AG04449 (cell line): ENCODE results near the gene ACTR1A.
"Not testable (repeated sequence)": the region's sequence is repeated elsewhere in the genome, so short reads cannot be mapped to it uniquely, and the experiment has no call there.

Experiments used
- CTCF ChIA-PET: fragments of 350-600 bp; formaldehyde crosslinking; extraction: SDS; loops from one replicate; lab custom pipeline; 2021; ENCODE audit warnings: antibody characterized with exemption; lab: Yijun Ruan, JAX
- POLR2A ChIA-PET: fragments of 400-600, 350-600 bp; formaldehyde crosslinking; extraction: SDS; loops from one replicate; lab custom pipeline; 2020; ENCODE audit warnings: antibody characterized with exemption, inconsistent platforms; lab: Yijun Ruan, JAX
- DNase-seq: peaks from one replicate; pipeline ENCODE4 v3.0.0-alpha.2; 2010; ENCODE audit warnings: low read depth, low spot score
- H3K4me3 ChIP-seq: 2 replicates; pipeline ENCODE4 v1.5.1; 2011; ENCODE audit warnings: low read depth, mild to moderate bottlenecking, control low read depth, low read length
- CTCF ChIP-seq: IDR thresholded peaks from one replicate; pipeline ENCODE4 v1.5.1; 2011; ENCODE audit warnings: mild to moderate bottlenecking, moderate library complexity, low read length, control low read depth, inconsistent platforms; ENCODE audit not compliant: insufficient read depth; ENCODE audit errors: missing control alignments

The ACTR1A gene

GRCh38 chr10:102457591-102458150, 44.8 kb downstream of the ACTR1A start:
- no peak overlapping the region for H3K4me3 ChIP-seq
- CTCF ChIA-PET = interaction anchor here (1.1 to 15.5 kb wide), 3 partner anchors 21 to 126 kb away, joined by 3 to 101 read pairs (median 8); no protein-coding TSS in a partner anchor
- POLR2A ChIA-PET = no interaction called here
- no peak for TF ChIP-seq CTCF
- DNase-seq = no peak

- ChIA-PET POLR2A (interaction anchor here (0.8 kb wide), 1 partner anchor 21 kb away, joined by 3 read pairs; no protein-coding TSS in a partner anchor), CTCF (interaction anchor here (2.0 to 15.5 kb wide), 2 partner anchors 23 to 128 kb away, joined by 8 to 101 read pairs; no protein-coding TSS in a partner anchor)
- DNase-seq = no peak
- H3K4me3 ChIP-seq = no peak overlapping the region
- no peak for TF ChIP-seq CTCF
Measured at GRCh38 chr10:102455893-102456471, 46.5 kb downstream of the ACTR1A start.

GRCh38 chr10:102454662-102455487, 47.6 kb downstream of the ACTR1A start:
- POLR2A ChIA-PET, DNase-seq, CTCF ChIA-PET, H3K4me3 ChIP-seq: not testable (repeated sequence)

- ChIA-PET CTCF (interaction anchor here (1.1 to 5.1 kb wide), 3 partner anchors 31 to 55 kb away, joined by 4 to 32 read pairs (median 4); no protein-coding TSS in a partner anchor), POLR2A (no interaction called here)
- no peak for DNase-seq
- TF ChIP-seq CTCF = no peak
- H3K4me3 ChIP-seq = no peak overlapping the region
Measured at GRCh38 chr10:102453502-102453901, 49.0 kb downstream of the ACTR1A start.

GRCh38 chr10:102452672-102453340, 49.7 kb downstream of the ACTR1A start:
- H3K4me3 ChIP-seq = no peak overlapping the region
- no peak for TF ChIP-seq CTCF
- ChIA-PET CTCF (interaction anchor here (1.1 to 5.1 kb wide), 4 partner anchors 9 to 54 kb away, joined by 4 to 32 read pairs (median 4); no protein-coding TSS in a partner anchor), POLR2A (no interaction called here)
- DNase-seq = no peak
